T-cell (primary cell): ENCODE results near the gene CDH22. TPM values are rescaled to one million over a fixed set of nuclear protein-coding genes. Genes with fewer than 3 reads are reported as not detected.

Source experiments
- ATAC-seq, 4 experiments: fragments of 200-7000 bp in 3 of 4; fragments of 150-1000 bp in 1 of 4; cut with Tn5 transposase; replicated peaks in 1 of 4; 1 replicate in 3 of 4; 2 replicates in 1 of 4; pipeline ENCODE4 v1.10.0; 2021; ENCODE audit warnings: moderate library complexity in 3 of 4, mild to moderate bottlenecking in 2 of 4, moderate number of reproducible peaks in 1 of 4
- CTCF ChIA-PET, 2 donors: fragments of 300-600 bp; sonication (Branson Sonifier 250); formaldehyde crosslinking; loops; one replicate each; lab custom pipeline; 2022; ENCODE audit warnings: antibody characterized with exemption in 2 of 2; lab: Charles Lee
- POLR2A ChIA-PET, 2 donors: fragments of 300-600 bp; sonication (Branson Sonifier 250); formaldehyde crosslinking; loops; one replicate each; lab custom pipeline; 2022; ENCODE audit warnings: antibody characterized with exemption in 2 of 2; lab: Charles Lee
- DNase-seq, 35 experiments: peaks; one replicate each; pipeline versions ENCODE4 v3.0.0 to v3.0.0-alpha.2; 2013 to 2023
- H3K27ac ChIP-seq: one replicate; pipeline ENCODE4 v1.5.1; 2013; ENCODE audit warnings: low read length
- H3K27me3 ChIP-seq, 2 experiments: replicated peaks in 1 of 2; 1 replicate in 1 of 2; 2 replicates in 1 of 2; pipeline versions ENCODE4 v1.6.1 to v1.7.0; 2013; ENCODE audit warnings: low read length in 1 of 2, mixed read lengths in 1 of 2; ENCODE audit not compliant: control insufficient read depth in 2 of 2, insufficient read depth in 2 of 2; ENCODE audit errors: extremely low read depth in 1 of 2
- H3K36me3 ChIP-seq, 2 donors: 1 replicate in 1 of 2; 2 replicates in 1 of 2; pipeline versions ENCODE4 v1.6.1 to v1.7.0; 2013; ENCODE audit warnings: low read length in 1 of 2; ENCODE audit not compliant: control insufficient read depth in 2 of 2, insufficient read depth in 1 of 2; ENCODE audit errors: extremely low read depth in 1 of 2
- H3K4me1 ChIP-seq, 2 experiments: 1 replicate in 1 of 2; 2 replicates in 1 of 2; pipeline versions ENCODE4 v1.6.1 to v1.7.0; 2013; ENCODE audit warnings: low read length in 2 of 2, mixed read lengths in 1 of 2; ENCODE audit not compliant: insufficient read depth in 2 of 2, control insufficient read depth in 1 of 2; ENCODE audit errors: extremely low read depth in 1 of 2
- H3K4me3 ChIP-seq, 2 donors: 1 replicate in 1 of 2; 2 replicates in 1 of 2; pipeline versions ENCODE4 v1.5.1 to v1.7.0; 2013; ENCODE audit warnings: mild to moderate bottlenecking in 2 of 2, low read length in 1 of 2, moderate library complexity in 1 of 2; ENCODE audit not compliant: control insufficient read depth in 1 of 2; ENCODE audit errors: extremely low read depth in 1 of 2
- H3K9me3 ChIP-seq: 2 replicates; pipeline ENCODE4 v1.7.0; 2013
- H3K27ac Mint-ChIP-seq, 2 donors: one replicate each; pipeline ENCODE4 v1.8.0; 2020 to 2021; ENCODE audit warnings: mild to moderate bottlenecking in 2 of 2, mixed read lengths in 2 of 2
- H3K27me3 Mint-ChIP-seq, 2 donors: one replicate each; pipeline ENCODE4 v1.8.0; 2021 to 2022; ENCODE audit warnings: mixed read lengths in 2 of 2
- H3K36me3 Mint-ChIP-seq: one replicate; pipeline ENCODE4 v1.8.0; 2021; ENCODE audit warnings: mixed read lengths
- H3K4me1 Mint-ChIP-seq, 3 donors: one replicate each; pipeline ENCODE4 v1.8.0; 2020 to 2022; ENCODE audit warnings: mixed read lengths in 3 of 3, mild to moderate bottlenecking in 1 of 3
- H3K4me3 Mint-ChIP-seq, 3 donors: one replicate each; pipeline ENCODE4 v1.8.0; 2020 to 2022; ENCODE audit warnings: mild to moderate bottlenecking in 3 of 3, mixed read lengths in 3 of 3, moderate library complexity in 3 of 3
- H3K9me3 Mint-ChIP-seq, 3 donors: one replicate each; pipeline ENCODE4 v1.8.0; 2020 to 2022; ENCODE audit warnings: mixed read lengths in 3 of 3
- WGBS: methylation state at CpG from one replicate; pipeline ENCODE4 v1.1.5; 2013; ENCODE audit warnings: missing lambda C conversion rate; ENCODE audit not compliant: insufficient coverage; 5-methylcytosine and 5-hydroxymethylcytosine counted together
- total RNA-seq, 35 experiments: library from RNA in 6 of 35; stranded (reverse) in 6 of 35; fragments of 120-200 nt in 1 of 35; gene quantifications; one replicate each; pipeline versions ENCODE4 v1.2.1 to v1.2.4 and lab custom pipeline; 2013 to 2026

CDH22 gene
- total RNA-seq, 5 donors from 2014 or later (not counting 1 experiment from before 2014, with no cell fraction given): not detected

DNA sequence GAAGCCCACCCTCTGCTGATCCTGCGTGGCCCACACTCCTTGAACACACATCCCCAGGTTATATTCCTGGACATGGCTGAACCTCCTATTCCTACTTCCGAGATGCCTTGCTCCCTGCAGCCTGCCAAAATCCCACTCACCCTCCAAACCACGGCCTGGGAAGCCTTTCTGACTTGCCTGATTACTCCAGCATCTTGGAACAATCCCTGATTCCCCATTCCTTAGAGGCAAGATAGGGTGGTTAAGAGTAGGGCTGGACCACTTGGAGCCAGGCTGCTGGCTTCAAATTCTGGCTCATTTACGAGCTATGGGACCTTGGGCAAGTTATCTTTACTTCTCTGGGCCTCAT is 45.9 kb upstream of the CDH22 start:
- Histone ChIP-seq H3K36me3 (peaks cover 15 to 61% of the 10 kb centered on the region in 2 donors), H3K4me3 (no peak overlapping the region), H3K27ac (no peak overlapping the region), H3K27me3 (no peaks in the 10 kb centered on the region), H3K9me3 (no peaks in the 10 kb centered on the region), H3K4me1 (peaks cover 0 to 34% of the 10 kb centered on the region in 2 experiments)
- H3K4me3 Mint-ChIP-seq: no peak overlapping the region
- no peaks in the 10 kb centered on the region for H3K9me3 Mint-ChIP-seq
- 90% methylated on average over 3 of the region's 4 CpGs for WGBS
- ChIA-PET CTCF (no interaction called here), POLR2A (no interaction called here)
- H3K4me1 Mint-ChIP-seq: peaks cover 41 to 70% (median 47%) of the 10 kb centered on the region in 3 donors
- H3K27me3 Mint-ChIP-seq: no peaks in the 10 kb centered on the region
- H3K27ac Mint-ChIP-seq: no peak overlapping the region
- no peak for DNase-seq
- ATAC-seq: no peak
- H3K36me3 Mint-ChIP-seq: peaks cover 21% of the 10 kb centered on the region

DNA sequence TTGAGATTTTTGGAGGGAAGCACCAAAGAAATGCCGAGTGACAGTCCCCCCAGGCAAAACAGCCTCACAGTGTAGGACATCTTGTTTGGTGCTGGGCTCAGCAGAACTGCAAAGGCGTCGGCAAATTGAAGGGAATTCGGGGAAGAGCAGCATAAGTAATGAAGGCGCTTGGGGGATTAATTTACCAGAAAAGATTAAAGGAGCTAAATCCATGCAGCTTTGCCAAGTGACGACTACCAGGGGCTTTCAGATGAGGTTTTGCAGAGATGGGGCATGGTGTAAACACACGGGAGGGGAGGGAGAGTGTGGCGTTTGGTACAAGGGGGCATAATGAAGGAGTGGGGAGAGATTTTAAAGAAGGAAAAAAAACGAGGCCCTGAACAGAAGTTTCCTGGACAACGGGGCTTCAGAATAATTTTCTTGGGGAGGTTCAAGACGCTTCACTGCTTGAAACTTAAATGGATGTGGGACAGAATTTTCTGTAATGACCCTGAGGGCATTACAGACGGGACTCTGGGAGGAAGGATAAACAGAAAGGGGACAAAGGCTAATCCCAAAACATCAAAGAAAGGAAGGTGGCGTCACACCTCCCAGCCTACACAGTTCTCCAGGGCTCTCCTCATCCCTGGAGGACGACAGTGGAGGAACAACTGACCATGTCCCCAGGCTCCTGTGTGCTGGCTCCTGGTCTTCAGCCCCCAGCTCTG is 45.4 kb upstream of the CDH22 start:
- no peaks in the 10 kb centered on the region for H3K9me3 ChIP-seq
- DNase-seq (no peak), ATAC-seq (no peak)
- H3K4me3 ChIP-seq: no peak overlapping the region
- H3K36me3 ChIP-seq: peaks cover 15 to 58% of the 10 kb centered on the region in 2 donors
- H3K36me3 Mint-ChIP-seq: peaks cover 19% of the 10 kb centered on the region
- POLR2A ChIA-PET: no interaction called here
- CTCF ChIA-PET: no interaction called here
- WGBS: 91% methylated on average over 12 of the region's 14 CpGs
- no peaks in the 10 kb centered on the region for H3K27me3 ChIP-seq
- H3K9me3 Mint-ChIP-seq: no peaks in the 10 kb centered on the region
- H3K4me1 Mint-ChIP-seq: peaks cover 39 to 70% (median 42%) of the 10 kb centered on the region in 3 donors
- H3K27me3 Mint-ChIP-seq: no peaks in the 10 kb centered on the region
- peaks cover 0 to 32% of the 10 kb centered on the region in 2 experiments for H3K4me1 ChIP-seq
- H3K4me3 Mint-ChIP-seq: no peak overlapping the region
- H3K27ac ChIP-seq: no peak overlapping the region
- H3K27ac Mint-ChIP-seq: peak overlapping the region in 1 of 2 donors; percentile 45

DNA sequence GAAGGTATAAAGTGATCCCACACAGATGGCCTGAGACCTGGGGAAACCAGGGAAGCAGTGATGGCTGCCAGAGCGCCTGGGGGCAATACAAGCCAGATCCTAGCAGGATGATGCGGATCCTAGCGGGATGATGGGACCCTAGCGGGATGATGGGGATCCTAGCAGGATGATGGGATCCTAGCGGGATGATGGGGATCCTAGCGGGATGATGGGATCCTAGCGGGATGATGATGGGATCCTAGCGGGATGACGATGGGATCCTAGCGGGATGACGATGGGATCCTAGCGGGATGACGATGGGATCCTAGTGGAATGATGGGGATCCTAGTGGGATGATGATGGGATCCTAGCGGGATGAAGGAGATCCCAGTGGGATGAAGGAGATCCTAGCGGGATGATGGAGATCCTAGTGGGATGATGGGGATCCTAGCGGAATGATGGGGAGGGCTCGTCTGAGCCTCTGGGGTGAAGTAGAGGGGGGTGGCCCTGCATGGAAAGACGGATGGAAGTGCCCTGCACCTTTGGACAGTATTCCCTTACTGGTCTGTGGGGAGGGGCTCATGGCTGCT is 44.2 kb upstream of the CDH22 start:
- peaks cover 0 to 20% of the 10 kb centered on the region in 2 experiments for H3K4me1 ChIP-seq
- no peaks in the 10 kb centered on the region for H3K9me3 Mint-ChIP-seq
- POLR2A ChIA-PET: no interaction called here
- ATAC-seq: no peak
- H3K36me3 ChIP-seq: peaks cover 12 to 54% of the 10 kb centered on the region in 2 donors
- H3K4me3 ChIP-seq: no peak overlapping the region
- 92% methylated on average over 17 of the region's 18 CpGs for WGBS
- no peaks in the 10 kb centered on the region for H3K27me3 ChIP-seq
- H3K4me3 Mint-ChIP-seq: no peak overlapping the region
- H3K27ac ChIP-seq: no peak overlapping the region
- H3K4me1 Mint-ChIP-seq: peaks cover 27 to 59% (median 30%) of the 10 kb centered on the region in 3 donors
- no peaks in the 10 kb centered on the region for H3K9me3 ChIP-seq
- DNase-seq: no peak
- CTCF ChIA-PET: interaction anchor here in 1 of 2 donors (0.6 kb wide), 1 partner anchor 31 kb away, joined by 3 read pairs; no protein-coding TSS in a partner anchor
- H3K27me3 Mint-ChIP-seq: no peaks in the 10 kb centered on the region
- H3K27ac Mint-ChIP-seq: no peak overlapping the region
- peaks cover 19% of the 10 kb centered on the region for H3K36me3 Mint-ChIP-seq

DNA sequence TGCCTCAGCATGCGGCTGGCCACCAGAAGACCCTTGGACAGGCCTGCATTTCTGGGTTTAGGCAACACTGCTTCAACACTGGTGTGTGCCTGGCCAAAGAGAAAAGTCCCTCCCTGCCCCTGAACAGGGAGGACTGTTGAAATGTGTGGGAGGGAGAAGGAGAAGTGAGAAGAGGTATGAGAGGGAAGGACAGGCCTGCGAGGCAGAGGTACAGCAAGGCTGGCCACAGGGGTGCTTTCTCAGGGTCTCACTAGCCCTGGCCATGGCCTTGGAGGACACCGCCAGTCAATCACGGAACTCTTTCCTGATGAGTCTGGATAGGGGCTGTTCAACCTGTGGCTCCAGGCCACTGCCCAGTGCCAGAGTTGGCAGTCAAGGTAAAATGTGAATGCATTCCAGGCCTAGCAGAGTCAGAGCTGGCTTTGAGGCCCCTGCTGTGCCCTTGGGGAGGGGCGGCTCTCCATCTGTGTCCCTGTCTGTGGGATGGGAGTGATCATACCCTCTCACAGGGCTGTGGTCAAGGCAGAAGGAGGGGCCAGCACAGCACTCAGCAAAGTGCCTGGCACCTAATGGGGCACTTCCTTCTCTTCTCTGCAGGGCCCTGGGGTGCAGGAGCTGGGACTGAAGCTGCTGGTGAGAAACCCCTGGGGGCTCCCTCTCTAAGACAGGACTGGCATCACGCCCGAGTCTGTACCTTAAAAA is 43.2 kb upstream of the CDH22 start:
- H3K4me3 Mint-ChIP-seq: no peak overlapping the region
- peaks cover 22% of the 10 kb centered on the region for H3K36me3 Mint-ChIP-seq
- Histone ChIP-seq H3K9me3 (no peaks in the 10 kb centered on the region), H3K27me3 (no peaks in the 10 kb centered on the region), H3K27ac (no peak overlapping the region), H3K36me3 (peaks cover 12 to 55% of the 10 kb centered on the region in 2 donors), H3K4me1 (peaks cover 0 to 11% of the 10 kb centered on the region in 2 experiments), H3K4me3 (no peak overlapping the region)
- no peaks in the 10 kb centered on the region for H3K27me3 Mint-ChIP-seq
- H3K9me3 Mint-ChIP-seq: no peaks in the 10 kb centered on the region
- 97% methylated on average over 4 of the region's 7 CpGs for WGBS
- POLR2A ChIA-PET: interaction anchor here in 1 of 2 donors (0.6 kb wide), 1 partner anchor 10 kb away, joined by 3 read pairs; no protein-coding TSS in a partner anchor
- DNase-seq (no peak), ATAC-seq (no peak)
- CTCF ChIA-PET: no interaction called here
- peak overlapping the region; percentile 1 to 55 for H3K27ac Mint-ChIP-seq
- H3K4me1 Mint-ChIP-seq: peaks cover 23 to 51% (median 27%) of the 10 kb centered on the region in 3 donors

DNA sequence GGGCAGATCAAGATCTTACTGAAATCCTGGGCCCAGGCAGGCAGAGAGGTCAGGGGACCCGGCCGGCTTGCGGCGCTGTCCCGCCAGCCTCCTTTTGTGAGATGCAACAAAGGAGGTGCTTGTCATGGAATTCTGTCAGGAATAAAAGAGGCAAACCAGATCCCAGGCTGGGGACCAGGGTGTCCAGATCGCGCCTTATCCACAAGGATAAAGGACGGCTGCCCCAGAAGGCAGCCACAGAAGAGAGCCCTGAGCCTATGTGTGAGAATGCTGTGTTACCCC is 42.6 kb upstream of the CDH22 start:
- no peak overlapping the region for H3K4me3 Mint-ChIP-seq
- ATAC-seq (no peak), DNase-seq (no peak)
- no peak overlapping the region for H3K4me3 ChIP-seq
- no peaks in the 10 kb centered on the region for H3K9me3 ChIP-seq
- ChIA-PET CTCF (no interaction called here), POLR2A (interaction anchor here in 1 of 2 donors (0.6 kb wide), 1 partner anchor 10 kb away, joined by 3 read pairs; no protein-coding TSS in a partner anchor)
- H3K4me1 ChIP-seq: peaks cover 0 to 5% of the 10 kb centered on the region in 2 experiments
- peaks cover 25% of the 10 kb centered on the region for H3K36me3 Mint-ChIP-seq
- peak overlapping the region; percentile 34 to 55 for H3K27ac Mint-ChIP-seq
- no peak overlapping the region for H3K27ac ChIP-seq
- no peaks in the 10 kb centered on the region for H3K27me3 Mint-ChIP-seq
- peaks cover 12 to 50% of the 10 kb centered on the region in 2 donors for H3K36me3 ChIP-seq
- H3K9me3 Mint-ChIP-seq: no peaks in the 10 kb centered on the region
- no peaks in the 10 kb centered on the region for H3K27me3 ChIP-seq
- WGBS: 98% methylated on average over 5 of the region's 8 CpGs
- H3K4me1 Mint-ChIP-seq: peaks cover 22 to 50% (median 24%) of the 10 kb centered on the region in 3 donors

DNA sequence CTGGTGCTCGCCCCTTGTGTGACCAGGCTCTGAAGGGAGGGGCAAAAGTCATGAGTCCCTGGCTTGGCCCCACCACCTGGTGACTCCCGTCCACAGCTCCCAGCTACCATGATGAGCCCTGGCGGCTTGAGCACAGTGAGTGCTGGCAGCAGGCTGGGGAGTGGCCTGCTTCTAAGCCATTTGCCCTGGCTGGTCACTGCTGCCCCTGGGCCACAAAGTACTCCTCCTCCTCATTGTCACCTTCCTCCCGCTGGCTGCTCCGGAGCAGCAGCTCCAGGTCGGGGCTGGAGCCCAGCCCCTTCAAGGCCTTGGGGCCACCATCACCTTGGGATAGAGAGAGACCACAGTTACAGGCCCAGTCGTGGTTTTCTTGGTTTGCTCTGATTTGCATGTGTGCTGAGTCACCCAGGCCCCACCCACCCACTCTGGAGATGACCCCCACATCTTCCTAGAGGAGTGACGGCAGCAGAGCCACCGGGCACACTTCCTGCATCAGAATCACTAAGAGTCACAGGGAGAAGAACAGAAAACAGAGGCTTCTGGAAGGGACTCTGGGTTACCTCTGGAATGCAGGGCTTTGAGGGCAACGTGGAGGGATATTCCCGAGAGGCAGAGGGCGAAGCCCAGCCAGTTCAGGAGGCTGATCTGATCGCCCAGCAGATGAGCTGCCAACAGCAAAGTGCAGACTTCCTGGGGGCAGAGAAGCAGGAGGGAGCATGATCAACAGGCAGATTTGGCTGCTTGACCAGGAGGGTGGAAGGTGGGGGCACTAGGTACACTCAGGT is 42.1 kb upstream of the CDH22 start:
- Mint-ChIP-seq H3K9me3 (no peaks in the 10 kb centered on the region), H3K27ac (peak overlapping the region in 1 of 2 donors; percentile 34), H3K4me1 (peaks cover 17 to 46% (median 20%) of the 10 kb centered on the region in 3 donors), H3K27me3 (no peaks in the 10 kb centered on the region), H3K4me3 (no peak overlapping the region), H3K36me3 (peaks cover 26% of the 10 kb centered on the region)
- no peak for DNase-seq
- ATAC-seq: no peak
- CTCF ChIA-PET: no interaction called here
- WGBS: 84% methylated on average over 11 of the region's 13 CpGs
- Histone ChIP-seq H3K4me3 (no peak overlapping the region), H3K27ac (no peak overlapping the region), H3K9me3 (no peaks in the 10 kb centered on the region), H3K36me3 (peaks cover 12 to 44% of the 10 kb centered on the region in 2 donors), H3K4me1 (peaks cover 0 to 4% of the 10 kb centered on the region in 2 experiments), H3K27me3 (no peaks in the 10 kb centered on the region)
- POLR2A ChIA-PET: interaction anchor here in 1 of 2 donors (0.6 kb wide), 1 partner anchor 11 kb away, joined by 3 read pairs; no protein-coding TSS in a partner anchor
